Measurements from ENCODE around the gene ZWILCH.

DNA sequence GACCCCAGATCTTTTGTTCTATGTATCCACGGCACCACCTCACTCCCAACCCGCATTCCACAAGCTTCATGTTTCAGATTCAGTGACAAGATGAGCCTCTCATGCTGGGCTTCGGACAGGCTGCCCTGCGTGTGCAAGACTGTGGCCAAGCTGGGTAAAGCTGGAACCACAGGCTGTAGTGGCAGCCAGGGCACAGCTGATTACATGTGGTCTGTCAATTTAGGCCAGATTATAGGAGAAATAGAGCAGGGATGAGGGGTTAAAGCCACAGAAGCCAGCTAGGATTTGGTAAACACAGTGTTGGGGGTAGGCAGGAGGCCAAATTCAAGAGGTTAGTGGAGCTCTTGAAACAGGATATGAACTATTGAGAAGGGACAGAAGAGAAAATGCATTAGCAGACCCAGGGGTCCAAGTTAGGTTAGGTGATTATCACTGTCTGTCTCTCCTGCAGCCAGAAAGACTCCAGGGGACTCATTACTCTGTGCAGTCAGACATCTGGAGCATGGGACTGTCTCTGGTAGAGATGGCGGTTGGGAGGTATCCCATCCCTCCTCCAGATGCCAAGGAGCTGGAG is 20.5 kb upstream of the ZWILCH start:
- TF ChIP-seq, protein P1, sequence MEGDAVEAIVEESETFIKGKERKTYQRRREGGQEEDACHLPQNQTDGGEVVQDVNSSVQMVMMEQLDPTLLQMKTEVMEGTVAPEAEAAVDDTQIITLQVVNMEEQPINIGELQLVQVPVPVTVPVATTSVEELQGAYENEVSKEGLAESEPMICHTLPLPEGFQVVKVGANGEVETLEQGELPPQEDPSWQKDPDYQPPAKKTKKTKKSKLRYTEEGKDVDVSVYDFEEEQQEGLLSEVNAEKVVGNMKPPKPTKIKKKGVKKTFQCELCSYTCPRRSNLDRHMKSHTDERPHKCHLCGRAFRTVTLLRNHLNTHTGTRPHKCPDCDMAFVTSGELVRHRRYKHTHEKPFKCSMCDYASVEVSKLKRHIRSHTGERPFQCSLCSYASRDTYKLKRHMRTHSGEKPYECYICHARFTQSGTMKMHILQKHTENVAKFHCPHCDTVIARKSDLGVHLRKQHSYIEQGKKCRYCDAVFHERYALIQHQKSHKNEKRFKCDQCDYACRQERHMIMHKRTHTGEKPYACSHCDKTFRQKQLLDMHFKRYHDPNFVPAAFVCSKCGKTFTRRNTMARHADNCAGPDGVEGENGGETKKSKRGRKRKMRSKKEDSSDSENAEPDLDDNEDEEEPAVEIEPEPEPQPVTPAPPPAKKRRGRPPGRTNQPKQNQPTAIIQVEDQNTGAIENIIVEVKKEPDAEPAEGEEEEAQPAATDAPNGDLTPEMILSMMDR (conservative IDR thresholded peaks at IDR 0.05): no peak
- TF ChIP-seq ZFX (IDR thresholded peaks at IDR 0.05): no peak
